Measurements from ENCODE around the gene AKR1E2.
A peak's percentile ranks its signal among the peaks of the same experiment; 100 is the strongest.

The AKR1E2 gene

GRCh38 chr10:4825868-4826791 is at the start of gene AKR1E2:
Gene AKR1E2 (plus strand): TSS chr10:4826207. CDS start chr10:4826325, 118 bp downstream.
- peak; percentile 57 to 83 for DNase-seq

- no peak for DNase-seq
Measured at GRCh38 chr10:4776234-4776638, 49.8 kb upstream of the AKR1E2 start.

- no peak for DNase-seq
Measured at GRCh38 chr10:4778761-4779160, 47.2 kb upstream of the AKR1E2 start.

GRCh38 chr10:4780091-4780490 is 45.9 kb upstream of the AKR1E2 start:
- no peak for DNase-seq

- no peak for DNase-seq
Measured at GRCh38 chr10:4780782-4781181, 45.2 kb upstream of the AKR1E2 start.

- DNase-seq: no peak
Measured at GRCh38 chr10:4781955-4782354, 44.1 kb upstream of the AKR1E2 start.

GRCh38 chr10:4784667-4785333 is 41.2 kb upstream of the AKR1E2 start:
- no peak for DNase-seq

GRCh38 chr10:4786043-4786839 is 39.8 kb upstream of the AKR1E2 start:
- DNase-seq: no peak

GRCh38 chr10:4790045-4790444 is 36.0 kb upstream of the AKR1E2 start:
- no peak for DNase-seq

GRCh38 chr10:4790922-4791321 is 35.1 kb upstream of the AKR1E2 start:
- no peak for DNase-seq

GRCh38 chr10:4792381-4792780 is 33.6 kb upstream of the AKR1E2 start:
- no peak for DNase-seq

GRCh38 chr10:4801405-4801804 is 24.6 kb upstream of the AKR1E2 start:
- no peak for DNase-seq

GRCh38 chr10:4802711-4803487 is 23.1 kb upstream of the AKR1E2 start:
- DNase-seq: no peak

GRCh38 chr10:4803822-4804221 is 22.2 kb upstream of the AKR1E2 start:
- DNase-seq: no peak

GRCh38 chr10:4804465-4804864 is 21.5 kb upstream of the AKR1E2 start:
- DNase-seq: no peak

GRCh38 chr10:4806534-4806933 is 19.5 kb upstream of the AKR1E2 start:
- DNase-seq: no peak

- no peak for DNase-seq
Measured at GRCh38 chr10:4807761-4808507, 18.1 kb upstream of the AKR1E2 start.

GRCh38 chr10:4809156-4809555 is 16.9 kb upstream of the AKR1E2 start:
- DNase-seq: no peak

GRCh38 chr10:4810092-4810491 is 15.9 kb upstream of the AKR1E2 start:
- peak in 1 of 2 experiments; percentile 12 for DNase-seq

GRCh38 chr10:4812046-4812445 is 14.0 kb upstream of the AKR1E2 start:
- no peak for DNase-seq

- DNase-seq: no peak
Measured at GRCh38 chr10:4813023-4813422, 13.0 kb upstream of the AKR1E2 start.

GRCh38 chr10:4813496-4813895 is 12.5 kb upstream of the AKR1E2 start:
- no peak for DNase-seq
